GM19438 (cell line): ENCODE results near the gene PLXDC1.
"Not testable (repeated sequence)": the region's sequence is repeated elsewhere in the genome, so short reads cannot be mapped to it uniquely, and the experiment has no call there.

Experiments used
- ATAC-seq: cut with Tn5 transposase; IDR thresholded peaks from one replicate; pipeline ENCODE4 v1.9.1; 2021; ENCODE audit warnings: low read depth; ENCODE audit not compliant: unreplicated experiment

PLXDC1 gene

DNA sequence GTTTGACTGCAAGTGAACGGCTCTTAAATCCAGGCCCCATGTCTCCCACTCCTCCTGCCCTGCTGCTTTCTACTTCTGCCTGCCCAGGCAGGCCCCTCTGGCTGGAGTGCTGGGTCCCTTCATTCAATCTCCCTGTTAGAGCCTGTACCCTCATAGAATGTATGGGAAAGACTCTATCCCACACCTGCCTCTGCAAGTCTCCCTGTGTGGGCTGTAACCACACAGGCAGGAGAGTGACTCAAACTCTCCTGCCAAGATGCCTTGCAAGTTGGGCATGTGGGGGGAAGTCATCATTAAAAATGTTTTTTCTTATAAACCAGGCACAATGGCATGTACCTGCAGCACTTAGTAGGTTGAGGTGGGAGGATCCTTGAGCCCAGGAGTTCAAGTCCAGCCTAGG is 77.5 kb downstream of the PLXDC1 start:
- ATAC-seq: no peak

DNA sequence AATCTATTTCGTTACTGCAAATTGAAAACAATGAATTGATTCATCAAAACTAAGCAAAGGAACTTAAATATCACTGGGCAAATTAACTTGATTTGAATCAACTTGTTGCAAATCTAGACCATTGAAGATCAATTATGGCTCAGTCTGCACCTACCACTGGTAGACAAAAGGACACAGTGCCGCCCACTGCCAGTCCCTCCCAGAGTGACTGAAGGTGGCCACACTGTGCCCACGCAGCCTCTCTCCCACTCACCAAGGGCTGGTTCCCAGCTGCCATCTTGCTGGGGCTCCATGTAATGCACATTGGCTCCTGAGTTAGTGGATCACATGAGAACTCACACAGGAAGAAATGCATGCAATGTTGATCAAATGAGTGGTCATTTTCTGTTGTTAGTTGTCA is 78.1 kb downstream of the PLXDC1 start:
- no peak for ATAC-seq

DNA sequence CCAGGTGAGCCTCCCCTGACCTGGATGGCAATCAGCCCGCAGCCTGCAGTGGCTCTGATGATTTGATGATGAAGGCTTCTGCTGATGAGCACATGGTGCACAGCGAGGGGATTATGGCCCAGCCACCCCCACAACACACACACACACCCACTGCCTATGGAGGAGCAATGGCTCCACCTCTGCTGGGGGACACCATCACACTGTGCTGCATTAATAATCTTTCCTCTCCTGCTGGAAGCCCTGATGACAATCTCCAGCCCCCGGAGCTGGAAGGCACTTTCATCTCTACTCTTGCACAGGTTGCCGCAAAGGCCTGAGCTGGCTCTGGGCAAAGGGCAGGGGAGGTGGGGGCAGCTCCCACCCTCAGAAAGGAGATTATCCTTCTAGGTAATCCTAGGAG is 79.9 kb downstream of the PLXDC1 start:
- no peak for ATAC-seq

DNA sequence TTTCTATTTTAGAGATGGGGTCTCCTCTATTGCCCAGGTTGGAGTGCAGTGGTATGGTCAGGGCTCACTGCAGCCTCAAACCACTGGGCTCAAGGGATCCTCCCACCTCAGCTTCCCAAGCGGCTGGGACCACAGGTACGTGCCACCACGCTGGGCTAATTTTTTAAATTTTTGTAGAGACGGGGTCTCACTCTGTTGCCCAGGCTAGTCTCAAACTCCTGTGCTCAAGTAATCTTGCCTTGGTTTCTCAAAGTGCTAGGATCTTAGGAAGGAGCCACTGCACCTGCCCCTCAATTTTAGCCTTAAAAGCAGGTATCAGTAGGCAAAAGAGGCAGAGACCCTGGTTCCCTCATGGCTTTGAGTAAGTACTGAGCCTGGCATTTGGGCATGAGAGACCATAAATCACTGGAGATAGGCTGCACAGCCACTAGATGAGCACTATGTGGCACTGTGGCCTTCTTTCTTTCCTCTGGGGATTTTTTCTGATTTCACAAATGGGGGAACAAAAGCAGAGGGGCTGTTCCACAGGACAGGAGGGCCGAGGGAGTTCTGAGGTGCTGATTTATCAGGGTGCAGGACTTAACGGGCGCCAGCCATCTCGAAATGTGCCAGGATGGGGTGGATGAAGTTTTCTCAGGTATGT is 82.2 kb downstream of the PLXDC1 start:
- ATAC-seq: no peak

DNA sequence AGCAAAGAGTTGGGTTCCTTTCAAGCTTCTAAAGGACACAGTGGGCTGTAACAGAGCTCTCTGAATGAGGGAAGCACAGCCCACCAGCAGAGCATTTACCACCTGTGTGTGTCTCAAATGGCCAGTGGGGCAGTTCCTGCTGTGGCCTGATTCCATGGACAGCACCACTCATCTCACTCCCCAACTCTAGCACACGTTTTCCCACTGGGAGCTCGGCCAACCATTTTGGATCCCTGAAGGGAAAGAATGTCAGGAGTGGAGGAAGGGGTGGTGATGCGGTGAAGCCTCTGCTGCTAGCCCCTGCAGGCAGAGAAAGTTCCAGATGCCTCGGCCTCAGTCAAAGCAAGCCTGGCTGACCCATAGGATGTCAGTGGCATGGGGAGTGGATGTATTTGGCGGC is 86.6 kb downstream of the PLXDC1 start:
- ATAC-seq: no peak

DNA sequence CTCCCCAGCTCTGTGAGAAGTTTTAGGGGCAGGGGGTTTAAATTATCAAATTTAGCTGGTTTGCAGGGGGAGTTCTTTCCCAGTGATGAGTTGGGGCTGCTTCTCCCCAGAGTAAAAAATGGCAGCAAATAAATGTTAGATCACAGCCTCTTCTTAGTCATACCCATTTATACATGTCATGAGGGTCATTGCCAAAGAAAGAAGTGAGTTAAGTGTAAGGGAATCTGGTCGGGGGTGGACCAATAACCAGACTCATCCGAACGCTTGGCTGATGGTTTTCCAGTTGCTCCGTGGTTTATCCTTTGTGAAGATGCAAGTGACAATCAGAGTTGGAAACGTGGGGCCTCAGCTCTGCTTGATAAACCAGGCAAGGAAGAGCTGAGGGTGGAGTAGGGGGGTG is 87.1 kb downstream of the PLXDC1 start:
- ATAC-seq: no peak

DNA sequence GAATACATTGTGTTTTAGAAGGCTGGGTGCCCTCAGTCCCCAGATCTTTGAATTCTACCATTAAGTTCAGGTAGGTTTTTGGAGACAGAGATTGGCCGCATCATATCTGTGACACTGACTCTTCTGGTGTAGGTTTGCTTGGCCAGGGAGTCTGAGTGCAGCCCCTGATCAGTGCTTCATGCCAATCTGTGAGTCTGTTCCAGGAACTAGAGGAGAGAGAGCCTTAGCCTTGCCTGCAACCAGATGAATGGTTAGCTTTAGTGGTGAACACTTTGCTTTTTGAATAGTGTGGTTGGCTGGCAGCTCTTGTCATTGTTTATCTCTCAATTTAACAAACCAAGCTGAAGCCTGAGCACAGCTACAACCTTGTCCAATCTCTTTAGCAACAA is 87.8 kb downstream of the PLXDC1 start:
- no peak for ATAC-seq

DNA sequence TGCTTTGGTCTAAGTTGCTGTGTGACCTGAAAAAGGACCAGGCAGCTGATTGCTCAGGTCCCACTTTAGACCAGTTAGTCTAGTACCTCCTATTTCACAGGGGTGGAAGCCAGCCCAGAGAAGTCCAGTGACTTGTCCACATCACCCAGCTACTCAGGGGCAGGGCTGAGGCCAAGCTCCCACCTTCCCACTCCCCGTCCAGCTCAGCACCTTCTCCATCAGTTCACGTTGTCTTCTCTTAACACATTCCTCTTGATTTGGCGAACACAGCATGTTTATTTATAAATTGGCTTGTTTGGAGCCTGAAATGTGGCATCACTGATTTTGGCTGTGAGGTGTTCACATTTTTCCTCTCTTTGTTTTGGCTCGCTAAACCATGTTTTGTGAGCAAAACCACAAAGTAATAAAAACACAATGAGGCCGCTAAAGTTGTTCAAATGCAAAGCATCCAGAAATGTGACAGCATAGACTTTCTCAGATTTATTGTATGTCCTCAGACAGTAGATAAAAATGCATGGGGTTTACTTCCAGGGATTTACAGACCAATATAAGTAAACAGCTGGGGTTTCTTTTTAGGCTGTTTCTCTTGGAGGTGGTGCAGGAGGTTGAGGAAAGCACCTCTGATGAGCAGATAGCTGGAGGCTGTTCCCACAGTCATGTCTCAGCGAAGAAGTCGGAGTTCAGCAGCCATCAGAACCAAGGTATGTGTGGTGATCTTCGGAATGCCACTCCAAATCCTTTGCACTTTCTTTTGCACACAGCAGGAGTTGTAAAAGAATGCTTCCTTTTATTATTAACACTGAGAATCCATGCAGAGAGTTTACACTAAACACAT is 88.4 kb downstream of the PLXDC1 start:
- ATAC-seq: no peak

DNA sequence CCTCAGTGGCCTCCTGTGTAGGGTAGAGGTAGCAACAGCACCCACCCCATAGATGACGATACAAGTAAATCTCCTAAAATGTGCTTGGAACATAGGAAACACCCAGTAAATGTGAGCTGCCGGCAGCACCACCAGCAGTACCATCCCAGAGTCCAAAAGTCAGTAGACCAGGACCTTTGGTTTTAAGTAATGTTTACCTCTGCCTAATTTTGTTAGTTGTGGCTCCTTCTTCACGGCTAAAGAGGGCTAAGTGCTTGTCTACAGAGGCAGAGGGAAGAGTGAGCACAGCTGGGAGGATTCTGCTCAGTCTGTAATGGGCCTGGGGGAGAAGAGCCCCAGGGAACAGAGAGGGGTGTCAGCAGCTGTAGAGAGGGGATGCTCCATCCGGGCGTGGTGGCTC is 92.9 kb downstream of the PLXDC1 start:
- no peak for ATAC-seq

DNA sequence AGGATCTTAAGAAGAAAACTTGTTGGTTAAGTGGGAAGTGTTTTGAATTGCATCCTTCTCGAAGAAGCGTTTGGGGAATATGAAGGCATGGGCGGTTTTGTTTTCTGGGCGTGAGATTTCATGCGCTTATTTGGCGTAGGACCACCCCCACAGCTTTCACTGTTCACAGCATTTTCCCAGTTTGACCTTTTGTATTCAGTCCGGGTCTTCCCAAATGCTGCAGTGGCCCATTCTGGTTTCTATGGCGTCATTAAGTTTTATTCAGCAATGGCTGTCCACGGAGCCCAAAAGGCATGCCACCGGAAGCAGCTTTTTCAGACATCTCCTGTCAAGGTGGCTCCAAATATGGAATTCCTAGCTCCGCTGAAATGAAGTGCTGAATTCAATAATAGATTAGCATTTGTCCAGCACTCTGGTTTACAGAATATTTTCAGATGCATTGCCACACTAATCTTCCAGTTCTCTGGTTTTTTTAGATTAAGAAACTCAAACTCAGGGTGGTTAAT is 93.7 kb downstream of the PLXDC1 start:
- no peak for ATAC-seq

DNA sequence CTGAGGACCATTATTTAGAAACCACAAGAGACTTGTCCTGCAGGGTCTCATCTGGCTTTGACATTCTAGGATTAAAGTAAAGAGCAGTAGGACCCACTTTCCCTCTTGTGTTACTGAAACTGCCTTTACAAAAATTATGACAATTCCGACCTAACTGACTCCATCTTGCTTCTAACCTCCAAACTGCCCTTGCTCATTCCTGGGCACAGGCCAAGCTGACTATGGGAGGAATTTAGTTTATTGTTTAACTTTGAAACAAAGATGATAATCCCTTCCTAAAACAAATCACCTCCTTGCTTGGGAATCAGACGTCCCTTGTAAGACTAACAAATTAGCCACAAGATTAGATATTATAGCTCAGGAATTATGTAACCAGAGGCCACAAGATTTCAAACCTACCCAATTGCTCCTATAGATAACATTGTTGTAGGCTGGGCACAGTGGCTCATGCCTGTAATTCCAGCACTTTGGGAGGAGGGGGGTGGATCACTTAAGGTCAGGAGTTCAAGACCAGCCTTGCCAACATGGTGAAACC is 97.3 kb downstream of the PLXDC1 start:
- no peak for ATAC-seq

DNA sequence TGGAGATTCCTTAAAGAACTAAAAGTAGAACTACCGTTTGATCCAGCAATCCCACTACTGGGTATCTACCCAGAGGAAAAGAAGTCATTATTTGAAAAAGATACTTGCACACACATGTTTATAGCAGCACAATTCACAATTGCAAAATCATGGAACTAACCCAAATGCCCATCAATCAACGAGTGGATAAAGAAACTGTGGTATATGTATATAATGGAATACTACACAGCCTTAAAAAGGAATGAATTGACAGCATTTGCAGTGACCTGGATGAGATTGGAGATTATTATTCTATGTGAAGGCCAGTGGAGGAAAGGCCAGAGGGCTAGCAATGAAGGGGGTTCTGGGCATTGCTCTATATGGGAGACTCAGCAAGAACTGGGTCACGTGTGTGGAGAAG is 99.0 kb downstream of the PLXDC1 start:
- not testable (repeated sequence) for ATAC-seq

DNA sequence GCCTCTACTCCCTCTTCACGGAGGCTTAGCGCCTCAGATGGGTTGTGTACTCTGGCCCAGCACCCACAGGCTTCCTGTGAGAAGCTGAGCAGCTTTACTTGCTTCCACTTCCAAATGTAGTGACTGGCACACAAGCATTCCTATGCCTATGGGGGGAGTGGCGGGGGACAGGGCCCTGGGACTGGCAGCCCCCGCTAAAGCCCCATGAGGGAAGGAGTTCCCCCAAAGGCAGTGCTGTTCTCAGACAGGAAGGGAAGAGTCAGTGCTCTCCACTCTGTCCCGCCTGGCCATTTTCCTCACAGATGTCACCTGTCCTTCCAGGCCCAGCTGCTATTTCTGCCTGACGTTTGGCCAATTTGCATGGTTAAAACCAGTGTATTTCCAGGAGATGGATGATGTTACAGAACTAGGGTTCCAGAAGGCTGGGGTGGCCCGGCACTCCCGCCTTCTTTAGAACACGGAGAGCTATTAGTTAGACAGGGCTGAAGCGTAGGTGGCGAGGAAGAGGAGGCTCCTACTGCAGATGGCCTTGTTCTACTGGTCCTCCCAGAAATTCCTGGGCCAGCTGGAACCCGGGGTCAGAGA is 100.3 kb downstream of the PLXDC1 start:
- ATAC-seq: no peak

DNA sequence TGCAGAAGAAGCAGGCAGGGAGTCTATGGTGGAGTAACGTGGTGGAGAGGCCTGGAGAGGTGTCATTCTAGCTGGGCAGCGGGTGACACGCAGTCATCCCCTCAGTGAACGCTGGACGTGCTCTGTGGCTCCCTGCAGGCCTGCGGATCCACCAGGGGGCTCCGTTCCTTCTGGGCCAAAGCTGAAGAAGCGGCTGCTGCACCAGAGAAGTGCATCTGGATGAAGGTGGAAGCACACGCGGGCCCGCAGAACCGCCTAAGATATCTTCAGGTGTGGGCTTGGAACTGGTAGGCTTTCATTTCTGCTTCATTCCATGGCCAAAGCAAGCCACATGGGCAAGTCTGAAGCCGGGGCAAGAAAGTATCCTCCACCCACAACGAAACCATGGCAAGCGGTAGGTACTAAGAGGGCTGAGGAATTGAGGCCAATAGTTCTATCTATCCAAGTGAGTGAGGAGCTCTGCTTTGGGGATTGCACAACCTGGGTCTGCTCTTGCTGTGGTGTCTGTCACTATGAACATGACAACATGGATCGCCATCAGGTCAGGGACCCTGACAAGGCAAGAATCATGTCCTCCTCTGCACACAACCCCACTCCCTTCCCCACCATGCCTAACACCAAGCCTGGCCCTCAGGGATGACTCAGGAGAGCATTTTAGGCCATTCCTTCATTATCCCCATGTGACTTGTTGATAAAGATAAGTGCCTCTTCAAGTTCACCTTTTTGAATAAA is 105.3 kb downstream of the PLXDC1 start:
- ATAC-seq: no peak

DNA sequence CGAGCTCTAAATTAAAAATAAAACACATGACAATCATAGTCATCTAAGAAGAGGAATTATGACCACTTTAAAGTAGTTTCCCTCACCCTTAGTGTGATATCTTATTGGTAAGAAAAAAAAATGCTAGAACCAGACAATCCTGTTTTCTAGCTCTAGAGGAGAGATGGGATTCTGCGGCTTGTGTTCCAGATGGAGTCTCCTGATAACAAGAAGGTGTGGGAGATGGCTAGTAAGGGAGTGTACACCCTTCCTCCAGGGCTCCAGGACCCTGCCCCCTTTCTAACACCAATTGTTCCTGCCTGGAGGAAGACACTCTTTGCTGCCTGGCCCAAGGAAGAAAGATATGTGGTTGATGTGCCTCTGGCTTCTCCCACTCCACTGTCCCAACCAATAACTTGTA is 115.4 kb downstream of the PLXDC1 start:
- ATAC-seq: no peak

DNA sequence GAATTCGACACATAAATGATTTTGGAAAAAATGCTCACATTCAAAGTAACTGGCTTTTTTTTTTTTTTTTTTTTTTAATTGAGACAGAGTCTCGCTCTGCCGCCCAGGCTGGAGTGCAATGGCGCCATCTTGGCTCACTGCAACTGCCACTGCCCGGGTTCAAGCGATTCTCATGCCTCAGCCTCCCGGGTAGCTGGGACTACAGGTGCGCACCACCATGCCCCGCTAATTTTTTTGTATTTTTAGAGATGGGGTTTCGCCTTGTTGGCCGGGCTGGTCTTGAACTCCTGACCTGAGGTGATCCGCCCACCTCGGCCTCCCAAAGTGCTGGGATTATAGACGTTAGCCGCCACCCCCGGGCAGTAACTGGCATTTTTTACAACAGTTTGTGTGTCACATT is 115.9 kb downstream of the PLXDC1 start:
- not testable (repeated sequence) for ATAC-seq

DNA sequence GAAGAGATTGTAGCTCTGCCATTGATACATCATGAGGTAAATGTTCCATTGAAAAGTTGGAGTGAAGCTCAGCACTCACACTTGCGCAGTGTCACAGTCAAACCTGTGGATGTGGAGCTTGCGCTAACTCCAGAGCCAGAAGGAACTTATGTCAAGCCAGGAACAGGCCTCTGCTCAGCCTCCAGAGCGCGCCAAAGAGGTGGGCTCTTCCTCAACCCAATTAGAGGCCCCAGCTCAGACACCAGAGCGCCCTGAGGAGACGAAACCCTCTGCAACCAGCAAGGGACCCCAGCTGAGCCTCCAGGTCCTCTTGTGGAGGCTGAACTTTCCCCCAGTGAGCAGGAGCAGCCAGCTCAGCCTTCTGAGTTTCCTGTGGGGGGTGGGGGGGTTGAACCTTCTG is 122.7 kb downstream of the PLXDC1 start:
- no peak for ATAC-seq

DNA sequence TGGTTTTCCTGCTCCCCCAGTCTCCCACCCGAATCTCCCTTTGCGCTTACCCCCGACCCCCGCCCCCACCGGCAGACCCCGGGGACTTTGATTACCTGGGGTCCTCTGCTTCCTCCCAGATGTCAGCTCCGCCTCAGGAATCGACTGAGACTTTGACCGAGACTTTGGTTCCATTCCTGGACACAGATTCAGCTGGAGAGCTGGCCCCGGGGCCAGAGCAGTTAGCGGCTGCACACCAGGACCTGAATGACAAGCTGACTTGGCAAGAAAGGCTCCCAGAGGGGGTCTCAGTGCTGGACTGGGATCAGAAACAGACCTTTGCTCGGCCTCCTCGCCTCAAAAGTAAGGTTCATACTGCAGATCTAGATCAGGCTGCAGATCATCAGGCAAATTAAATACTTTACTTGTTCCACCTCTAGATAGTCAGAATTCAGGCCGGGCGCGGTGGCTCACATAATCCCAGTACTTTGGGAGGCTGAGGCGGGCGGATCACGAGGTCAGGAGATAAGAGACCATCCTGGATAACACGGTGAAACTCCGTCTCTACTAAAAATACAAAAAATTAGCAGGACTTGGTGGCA is 123.9 kb downstream of the PLXDC1 start:
- no peak for ATAC-seq

DNA sequence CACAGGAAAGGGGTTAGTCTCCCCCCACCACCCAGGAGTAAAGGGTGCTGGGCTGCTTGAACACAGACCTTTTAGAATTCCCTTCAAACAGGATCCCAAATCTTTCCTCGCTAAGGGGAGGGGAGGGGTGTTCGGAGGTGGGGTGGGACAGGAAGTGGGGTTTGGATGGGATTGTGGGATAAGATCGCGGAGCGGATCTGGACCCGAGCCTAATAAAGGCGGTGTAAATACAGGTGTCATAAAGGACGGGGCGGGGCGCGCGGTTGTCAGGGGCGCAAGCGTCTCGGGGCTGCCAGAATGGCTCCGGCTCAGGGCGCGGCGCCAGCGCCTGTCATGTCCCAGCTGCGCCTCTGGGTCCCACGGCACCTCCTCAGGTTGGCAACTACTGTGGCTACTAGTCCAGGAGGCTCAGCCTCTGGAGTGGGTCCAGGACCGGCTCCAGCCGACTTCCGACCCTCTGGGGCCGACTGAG is 124.4 kb downstream of the PLXDC1 start:
- ATAC-seq: no peak

DNA sequence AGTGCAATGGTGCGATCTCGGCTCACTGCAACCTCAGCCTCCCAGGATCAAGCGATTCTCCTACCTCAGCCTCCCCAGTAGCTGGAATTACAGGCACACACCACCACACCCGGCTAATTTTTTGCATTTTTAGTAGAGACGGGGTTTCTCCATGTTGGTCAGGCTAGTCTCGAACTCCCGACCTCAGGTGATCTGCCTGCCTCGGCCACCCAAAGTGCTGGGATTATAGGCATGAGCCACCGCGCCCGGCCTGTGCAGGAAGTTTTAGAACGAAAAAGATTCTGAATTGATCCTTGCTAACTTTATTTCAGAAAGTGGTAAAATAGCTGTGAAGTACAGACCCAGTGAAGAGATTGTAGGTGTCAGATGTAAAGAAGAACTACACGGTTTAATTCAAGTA is 125.1 kb downstream of the PLXDC1 start:
- ATAC-seq: not testable (repeated sequence)
